PFSK-1 (cell line): ENCODE measurements around the gene GABPB2.

Source experiments
- TAF1 ChIP-seq: IDR thresholded peaks from 2 replicates; pipeline ENCODE4 v1.6.1; 2012; ENCODE audit warnings: low read length, control low read depth, borderline replicate concordance; ENCODE audit not compliant: insufficient read depth
- TF ChIP-seq, protein P1 (sequence below), 2 experiments: IDR thresholded peaks; 2 replicates each; pipeline versions ENCODE4 v1.6.1 to v1.8.0; 2011 to 2012; ENCODE audit warnings: low read depth in 2 of 2, low read length in 2 of 2, control low read depth in 1 of 2, inconsistent platforms in 1 of 2, mild to moderate bottlenecking in 1 of 2, moderate library complexity in 1 of 2; ENCODE audit not compliant: insufficient read depth in 1 of 2

DNA sequence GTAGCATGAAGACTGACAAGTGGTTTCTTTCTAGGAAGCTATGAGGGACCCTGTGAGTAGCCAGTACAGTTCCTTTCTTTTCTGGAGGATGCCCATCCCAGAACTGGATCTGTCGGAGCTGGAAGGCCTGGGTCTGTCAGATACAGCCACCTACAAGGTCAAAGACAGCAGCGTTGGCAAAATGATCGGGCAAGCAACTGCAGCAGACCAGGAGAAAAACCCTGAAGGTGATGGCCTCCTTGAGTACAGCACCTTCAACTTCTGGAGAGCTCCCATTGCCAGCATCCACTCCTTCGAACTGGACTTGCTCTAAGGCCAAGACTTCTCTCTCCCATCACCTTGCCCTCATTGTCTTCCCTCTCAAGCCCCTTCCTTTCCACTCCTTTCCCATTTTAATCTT, 3.4 kb upstream of the GABPB2 start:
- TF ChIP-seq, protein P1, sequence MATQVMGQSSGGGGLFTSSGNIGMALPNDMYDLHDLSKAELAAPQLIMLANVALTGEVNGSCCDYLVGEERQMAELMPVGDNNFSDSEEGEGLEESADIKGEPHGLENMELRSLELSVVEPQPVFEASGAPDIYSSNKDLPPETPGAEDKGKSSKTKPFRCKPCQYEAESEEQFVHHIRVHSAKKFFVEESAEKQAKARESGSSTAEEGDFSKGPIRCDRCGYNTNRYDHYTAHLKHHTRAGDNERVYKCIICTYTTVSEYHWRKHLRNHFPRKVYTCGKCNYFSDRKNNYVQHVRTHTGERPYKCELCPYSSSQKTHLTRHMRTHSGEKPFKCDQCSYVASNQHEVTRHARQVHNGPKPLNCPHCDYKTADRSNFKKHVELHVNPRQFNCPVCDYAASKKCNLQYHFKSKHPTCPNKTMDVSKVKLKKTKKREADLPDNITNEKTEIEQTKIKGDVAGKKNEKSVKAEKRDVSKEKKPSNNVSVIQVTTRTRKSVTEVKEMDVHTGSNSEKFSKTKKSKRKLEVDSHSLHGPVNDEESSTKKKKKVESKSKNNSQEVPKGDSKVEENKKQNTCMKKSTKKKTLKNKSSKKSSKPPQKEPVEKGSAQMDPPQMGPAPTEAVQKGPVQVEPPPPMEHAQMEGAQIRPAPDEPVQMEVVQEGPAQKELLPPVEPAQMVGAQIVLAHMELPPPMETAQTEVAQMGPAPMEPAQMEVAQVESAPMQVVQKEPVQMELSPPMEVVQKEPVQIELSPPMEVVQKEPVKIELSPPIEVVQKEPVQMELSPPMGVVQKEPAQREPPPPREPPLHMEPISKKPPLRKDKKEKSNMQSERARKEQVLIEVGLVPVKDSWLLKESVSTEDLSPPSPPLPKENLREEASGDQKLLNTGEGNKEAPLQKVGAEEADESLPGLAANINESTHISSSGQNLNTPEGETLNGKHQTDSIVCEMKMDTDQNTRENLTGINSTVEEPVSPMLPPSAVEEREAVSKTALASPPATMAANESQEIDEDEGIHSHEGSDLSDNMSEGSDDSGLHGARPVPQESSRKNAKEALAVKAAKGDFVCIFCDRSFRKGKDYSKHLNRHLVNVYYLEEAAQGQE (IDR thresholded peaks at IDR 0.05; ENCODE audit: insufficient read depth in 1 of 2, low read depth in 2 of 2, low read length in 2 of 2) = no peak
- TF ChIP-seq TAF1 = no peak
